ENCODE measurements around the gene ELOVL2. TPM values are rescaled to one million over a fixed set of nuclear protein-coding genes. Genes with fewer than 3 reads are reported as not detected.

Gene ELOVL2
- total RNA-seq, 1 experiment from 2014 or later: 0.47 TPM

GRCh38 chr6:10957414-10957886 is 86.7 kb downstream of the ELOVL2 start:
- CTCF ChIA-PET: no interaction called here
- no TSS peak for BruUV-seq (replicated peaks)
- peaks cover 10% of the 10 kb centered on the region for H3K4me1 Mint-ChIP-seq (ENCODE audit: low read depth, unreplicated experiment)
- H3K4me3 Mint-ChIP-seq (ENCODE audit: low read depth, unreplicated experiment): no peak overlapping the region
- no peaks in the 10 kb centered on the region for H3K27me3 Mint-ChIP-seq (ENCODE audit: unreplicated experiment)
- peaks cover 2% of the 10 kb centered on the region for H3K9me3 Mint-ChIP-seq (ENCODE audit: low read depth, unreplicated experiment)
- intact Hi-C loops (cut with micrococcal nuclease; ENCODE audit: unreplicated experiment): no loop called here
- no peak overlapping the region for H3K27ac Mint-ChIP-seq (ENCODE audit: unreplicated experiment)
- no peak for DNase-seq
- no peaks in the 10 kb centered on the region for H3K36me3 Mint-ChIP-seq (ENCODE audit: insufficient read depth, unreplicated experiment)
- no peak for TF ChIP-seq CTCF (IDR thresholded peaks at IDR 0.05; ENCODE audit: unreplicated experiment)

DNA sequence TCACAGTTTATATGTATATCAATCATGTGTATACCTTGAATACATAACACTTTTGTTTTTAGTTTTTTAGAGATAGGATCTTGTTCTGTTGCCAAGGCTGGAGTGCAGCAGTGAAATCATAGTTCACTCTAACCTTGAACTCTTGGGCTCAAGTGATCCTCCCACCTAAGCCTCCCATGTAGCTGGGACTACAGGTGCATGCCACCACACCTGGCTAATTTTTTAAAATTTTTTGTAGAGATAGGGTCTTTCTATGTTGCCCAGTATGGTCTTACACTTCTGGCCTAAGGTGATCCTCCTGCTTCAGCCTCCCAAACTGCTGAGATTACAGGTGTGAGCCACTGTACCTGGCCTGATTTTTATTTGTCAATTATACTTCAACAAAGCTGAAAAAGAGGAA is 87.3 kb downstream of the ELOVL2 start:
- CTCF ChIA-PET: no interaction called here
- BruUV-seq (replicated peaks): no TSS peak

DNA sequence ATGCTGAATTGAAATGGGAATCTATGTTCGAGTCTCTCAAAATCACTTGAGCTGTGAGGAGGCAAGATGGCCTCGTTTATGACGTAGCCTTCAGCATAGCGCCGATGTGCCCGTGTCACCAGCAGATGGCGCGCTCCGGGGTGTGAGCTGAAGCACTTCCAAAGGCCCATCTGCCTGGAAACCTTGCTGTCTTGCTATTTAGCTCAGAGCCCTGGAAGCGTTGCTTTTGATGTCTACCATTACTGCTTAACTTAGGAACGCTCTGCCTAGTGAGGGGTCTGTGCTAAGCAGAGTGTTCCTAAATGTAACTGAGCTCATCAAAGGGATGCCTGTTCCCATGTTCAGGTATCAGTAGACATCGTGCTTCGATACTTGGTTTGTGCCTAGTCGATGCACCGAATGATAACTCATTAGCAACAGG is 89.5 kb downstream of the ELOVL2 start:
- Mint-ChIP-seq H3K36me3 (ENCODE audit: insufficient read depth, unreplicated experiment) (no peaks in the 10 kb centered on the region), H3K9me3 (ENCODE audit: low read depth, unreplicated experiment) (peaks cover 2% of the 10 kb centered on the region), H3K4me1 (ENCODE audit: low read depth, unreplicated experiment) (peaks cover 10% of the 10 kb centered on the region), H3K27ac (ENCODE audit: unreplicated experiment) (no peak overlapping the region), H3K27me3 (ENCODE audit: unreplicated experiment) (no peaks in the 10 kb centered on the region), H3K4me3 (ENCODE audit: low read depth, unreplicated experiment) (no peak overlapping the region)
- peak; percentile 81 for DNase-seq
- intact Hi-C loops (cut with micrococcal nuclease; ENCODE audit: unreplicated experiment): no loop called here
- CTCF ChIA-PET: interaction anchor here (0.6 to 2.0 kb wide), 9 partner anchors 28 to 621 kb away, joined by 3 to 40 read pairs (median 4); no protein-coding TSS in a partner anchor
- no TSS peak for BruUV-seq (replicated peaks)
- TF ChIP-seq CTCF (IDR thresholded peaks at IDR 0.05; ENCODE audit: unreplicated experiment): peak; percentile 58

More for the DNA sequence above, 87.3 kb downstream of the ELOVL2 start:
- H3K27me3 Mint-ChIP-seq (ENCODE audit: unreplicated experiment): no peaks in the 10 kb centered on the region
- no peak for TF ChIP-seq CTCF (IDR thresholded peaks at IDR 0.05; ENCODE audit: unreplicated experiment)
- H3K36me3 Mint-ChIP-seq (ENCODE audit: insufficient read depth, unreplicated experiment): no peaks in the 10 kb centered on the region
- intact Hi-C loops (cut with micrococcal nuclease; ENCODE audit: unreplicated experiment): no loop called here
- no peak for DNase-seq
- no peak overlapping the region for H3K4me3 Mint-ChIP-seq (ENCODE audit: low read depth, unreplicated experiment)
- peaks cover 10% of the 10 kb centered on the region for H3K4me1 Mint-ChIP-seq (ENCODE audit: low read depth, unreplicated experiment)
- no peak overlapping the region for H3K27ac Mint-ChIP-seq (ENCODE audit: unreplicated experiment)
- H3K9me3 Mint-ChIP-seq (ENCODE audit: low read depth, unreplicated experiment): peaks cover 2% of the 10 kb centered on the region

GRCh38 chr6:10951675-10952282 is 92.3 kb downstream of the ELOVL2 start:
- Mint-ChIP-seq H3K4me3 (ENCODE audit: low read depth, unreplicated experiment) (no peak overlapping the region), H3K4me1 (ENCODE audit: low read depth, unreplicated experiment) (peaks cover 10% of the 10 kb centered on the region), H3K36me3 (ENCODE audit: insufficient read depth, unreplicated experiment) (no peaks in the 10 kb centered on the region), H3K27me3 (ENCODE audit: unreplicated experiment) (no peaks in the 10 kb centered on the region), H3K27ac (ENCODE audit: unreplicated experiment) (no peak overlapping the region), H3K9me3 (ENCODE audit: low read depth, unreplicated experiment) (peaks cover 2% of the 10 kb centered on the region)
- DNase-seq: peak; percentile 10
- TF ChIP-seq CTCF (IDR thresholded peaks at IDR 0.05; ENCODE audit: unreplicated experiment): peak; percentile 24
- no TSS peak for BruUV-seq (replicated peaks)
- CTCF ChIA-PET: interaction anchor here (1.0 to 1.6 kb wide), 4 partner anchors 113 to 624 kb away, joined by 3 to 22 read pairs (median 5); no protein-coding TSS in a partner anchor
- intact Hi-C loops (cut with micrococcal nuclease; ENCODE audit: unreplicated experiment): loop anchor here (1.0 kb wide), 3 partner anchors 118 to 624 kb away; no protein-coding TSS in a partner anchor
